ENCODE results near the gene ZNF438. TPM values are rescaled to one million over a fixed set of nuclear protein-coding genes. Genes with fewer than 3 reads are reported as not detected.
"Not testable (repeated sequence)": the region's sequence is repeated elsewhere in the genome, so short reads cannot be mapped to it uniquely, and the experiment has no call there.

Gene ZNF438
- total RNA-seq, 2 experiments from 2014 or later: 2.3 to 2.6 TPM

GRCh38 chr10:30917789-30918188 lies 113.9 kb downstream of the ZNF438 start:
- no peaks in the 10 kb centered on the region for H3K9me3 Mint-ChIP-seq (ENCODE audit: insufficient read depth)
- no peaks in the 10 kb centered on the region for H3K27me3 Mint-ChIP-seq (ENCODE audit: low read depth)
- H3K4me3 Mint-ChIP-seq: no peak overlapping the region
- DNase-seq: no peak
- POLR2A ChIA-PET: no interaction called here
- H3K27ac Mint-ChIP-seq: no peak overlapping the region
- CTCF ChIA-PET: interaction anchor here (1.0 to 1.7 kb wide), 2 partner anchors 8 to 18 kb away, joined by 3 to 5 read pairs; no protein-coding TSS in a partner anchor
- H3K36me3 Mint-ChIP-seq (ENCODE audit: low read depth): no peaks in the 10 kb centered on the region
- H3K4me1 Mint-ChIP-seq (ENCODE audit: low read depth): no peaks in the 10 kb centered on the region
- ATAC-seq: no peak

- no peak for DNase-seq
- ChIA-PET POLR2A (no interaction called here), CTCF (interaction anchor here (1.0 to 1.7 kb wide), 2 partner anchors 9 to 18 kb away, joined by 3 to 5 read pairs; no protein-coding TSS in a partner anchor)
- no peak for ATAC-seq
- Mint-ChIP-seq H3K36me3 (ENCODE audit: low read depth) (no peaks in the 10 kb centered on the region), H3K9me3 (ENCODE audit: insufficient read depth) (no peaks in the 10 kb centered on the region), H3K27me3 (ENCODE audit: low read depth) (no peaks in the 10 kb centered on the region), H3K27ac (no peak overlapping the region), H3K4me1 (ENCODE audit: low read depth) (no peaks in the 10 kb centered on the region), H3K4me3 (no peak overlapping the region)
Measured at GRCh38 chr10:30917067-30917466, 114.6 kb downstream of the ZNF438 start.

GRCh38 chr10:30915146-30915545 lies 116.5 kb downstream of the ZNF438 start:
- ChIA-PET CTCF (interaction anchor here (0.6 to 1.2 kb wide), 4 partner anchors 117 to 244 kb away, joined by 3 read pairs; partner anchors contain the start of gene ZNF438), POLR2A (no interaction called here)
- Mint-ChIP-seq H3K27ac (no peak overlapping the region), H3K4me1 (ENCODE audit: low read depth) (no peaks in the 10 kb centered on the region), H3K36me3 (ENCODE audit: low read depth) (no peaks in the 10 kb centered on the region), H3K9me3 (ENCODE audit: insufficient read depth) (no peaks in the 10 kb centered on the region), H3K27me3 (ENCODE audit: low read depth) (no peaks in the 10 kb centered on the region), H3K4me3 (no peak overlapping the region)
- ATAC-seq (no peak), DNase-seq (no peak)

- H3K9me3 Mint-ChIP-seq (ENCODE audit: insufficient read depth): no peaks in the 10 kb centered on the region
- ChIA-PET CTCF (no interaction called here), POLR2A (no interaction called here)
- no peak overlapping the region for H3K27ac Mint-ChIP-seq
- H3K4me3 Mint-ChIP-seq: no peak overlapping the region
- DNase-seq: no peak
- no peaks in the 10 kb centered on the region for H3K27me3 Mint-ChIP-seq (ENCODE audit: low read depth)
- ATAC-seq: no peak
- no peaks in the 10 kb centered on the region for H3K4me1 Mint-ChIP-seq (ENCODE audit: low read depth)
- no peaks in the 10 kb centered on the region for H3K36me3 Mint-ChIP-seq (ENCODE audit: low read depth)
Measured at GRCh38 chr10:30911303-30911863, 120.3 kb downstream of the ZNF438 start.

- POLR2A ChIA-PET: no interaction called here
Measured at GRCh38 chr10:30903397-30904138, 128.1 kb downstream of the ZNF438 start.

GRCh38 chr10:30902621-30903396 lies 128.9 kb downstream of the ZNF438 start:
- no peak for DNase-seq
- no peaks in the 10 kb centered on the region for H3K4me1 Mint-ChIP-seq (ENCODE audit: low read depth)
- H3K27me3 Mint-ChIP-seq (ENCODE audit: low read depth): no peaks in the 10 kb centered on the region
- no peaks in the 10 kb centered on the region for H3K36me3 Mint-ChIP-seq (ENCODE audit: low read depth)
- H3K9me3 Mint-ChIP-seq (ENCODE audit: insufficient read depth): peaks cover 6% of the 10 kb centered on the region
- ChIA-PET POLR2A (interaction anchor here (0.5 kb wide), 1 partner anchor 141 kb away, joined by 3 read pairs; no protein-coding TSS in a partner anchor), CTCF (no interaction called here)
- no peak overlapping the region for H3K27ac Mint-ChIP-seq
- ATAC-seq: no peak
- H3K4me3 Mint-ChIP-seq: no peak overlapping the region

More at GRCh38 chr10:30903397-30904138, 128.1 kb downstream of the ZNF438 start:
- DNase-seq: no peak
- CTCF ChIA-PET: no interaction called here
- Mint-ChIP-seq H3K4me1 (ENCODE audit: low read depth) (no peaks in the 10 kb centered on the region), H3K27me3 (ENCODE audit: low read depth) (no peaks in the 10 kb centered on the region), H3K36me3 (ENCODE audit: low read depth) (no peaks in the 10 kb centered on the region), H3K27ac (no peak overlapping the region), H3K9me3 (ENCODE audit: insufficient read depth) (peaks cover 6% of the 10 kb centered on the region), H3K4me3 (no peak overlapping the region)
- no peak for ATAC-seq

- H3K27ac Mint-ChIP-seq; H3K4me1 Mint-ChIP-seq (ENCODE audit: low read depth); DNase-seq; H3K4me3 Mint-ChIP-seq; H3K9me3 Mint-ChIP-seq (ENCODE audit: insufficient read depth); CTCF ChIA-PET; H3K36me3 Mint-ChIP-seq (ENCODE audit: low read depth); H3K27me3 Mint-ChIP-seq (ENCODE audit: low read depth); ATAC-seq; POLR2A ChIA-PET: not testable (repeated sequence)
Measured at GRCh38 chr10:30901487-30901886, 130.2 kb downstream of the ZNF438 start.

GRCh38 chr10:30898964-30899363 lies 132.7 kb downstream of the ZNF438 start:
- ChIA-PET POLR2A (no interaction called here), CTCF (interaction anchor here (1.4 kb wide), 1 partner anchor 18 kb away, joined by 5 read pairs; no protein-coding TSS in a partner anchor)
- Mint-ChIP-seq H3K27ac (no peak overlapping the region), H3K9me3 (ENCODE audit: insufficient read depth) (peaks cover 6% of the 10 kb centered on the region), H3K4me1 (ENCODE audit: low read depth) (peaks cover 6% of the 10 kb centered on the region), H3K4me3 (no peak overlapping the region), H3K36me3 (ENCODE audit: low read depth) (no peaks in the 10 kb centered on the region), H3K27me3 (ENCODE audit: low read depth) (no peaks in the 10 kb centered on the region)
- DNase-seq (no peak), ATAC-seq (no peak)

GRCh38 chr10:30897547-30897946 lies 134.1 kb downstream of the ZNF438 start:
- Mint-ChIP-seq H3K4me3 (no peak overlapping the region), H3K36me3 (ENCODE audit: low read depth) (no peaks in the 10 kb centered on the region), H3K4me1 (ENCODE audit: low read depth) (peaks cover 6% of the 10 kb centered on the region), H3K9me3 (ENCODE audit: insufficient read depth) (peaks cover 6% of the 10 kb centered on the region), H3K27ac (no peak overlapping the region), H3K27me3 (ENCODE audit: low read depth) (no peaks in the 10 kb centered on the region)
- ChIA-PET POLR2A (interaction anchor here (0.7 to 1.0 kb wide), 2 partner anchors 27 to 637 kb away, joined by 3 to 4 read pairs; no protein-coding TSS in a partner anchor), CTCF (no interaction called here)
- ATAC-seq (no peak), DNase-seq (no peak)

- no peak overlapping the region for H3K4me3 Mint-ChIP-seq
- ChIA-PET POLR2A (interaction anchor here (0.7 to 1.0 kb wide), 2 partner anchors 27 to 638 kb away, joined by 3 to 4 read pairs; no protein-coding TSS in a partner anchor), CTCF (no interaction called here)
- DNase-seq: no peak
- H3K4me1 Mint-ChIP-seq (ENCODE audit: low read depth): peaks cover 6% of the 10 kb centered on the region
- no peak for ATAC-seq
- H3K36me3 Mint-ChIP-seq (ENCODE audit: low read depth): no peaks in the 10 kb centered on the region
- peaks cover 6% of the 10 kb centered on the region for H3K9me3 Mint-ChIP-seq (ENCODE audit: insufficient read depth)
- no peaks in the 10 kb centered on the region for H3K27me3 Mint-ChIP-seq (ENCODE audit: low read depth)
- no peak overlapping the region for H3K27ac Mint-ChIP-seq
Measured at GRCh38 chr10:30897048-30897447, 134.6 kb downstream of the ZNF438 start.

- CTCF ChIA-PET: no interaction called here
- Mint-ChIP-seq H3K27me3 (ENCODE audit: low read depth) (no peaks in the 10 kb centered on the region), H3K4me3 (no peak overlapping the region), H3K9me3 (ENCODE audit: insufficient read depth) (peaks cover 6% of the 10 kb centered on the region), H3K36me3 (ENCODE audit: low read depth) (no peaks in the 10 kb centered on the region), H3K27ac (no peak overlapping the region), H3K4me1 (ENCODE audit: low read depth) (peaks cover 6% of the 10 kb centered on the region)
- DNase-seq (no peak), ATAC-seq (no peak)
- POLR2A ChIA-PET: no interaction called here
Measured at GRCh38 chr10:30894221-30894620, 137.4 kb downstream of the ZNF438 start.

- POLR2A ChIA-PET: no interaction called here
- H3K4me1 Mint-ChIP-seq (ENCODE audit: low read depth): peaks cover 6% of the 10 kb centered on the region
- no peaks in the 10 kb centered on the region for H3K36me3 Mint-ChIP-seq (ENCODE audit: low read depth)
- DNase-seq (no peak), ATAC-seq (no peak)
- no peak overlapping the region for H3K4me3 Mint-ChIP-seq
- H3K27ac Mint-ChIP-seq: no peak overlapping the region
- no peaks in the 10 kb centered on the region for H3K27me3 Mint-ChIP-seq (ENCODE audit: low read depth)
- CTCF ChIA-PET: no interaction called here
- H3K9me3 Mint-ChIP-seq (ENCODE audit: insufficient read depth): no peaks in the 10 kb centered on the region
Measured at GRCh38 chr10:30893208-30893607, 138.5 kb downstream of the ZNF438 start.

Data from activated CD8-positive, alpha-beta T cell treated with anti-CD3 and anti-CD28 coated beads, Interleukin-2, amount 10 ng/mL, durations not matched to agents 7 days and 5 days (primary cell).